CD4-positive, alpha-beta memory T cell (primary cell): Measurements from ENCODE around the gene PAK4. TPM values are rescaled to one million over a fixed set of nuclear protein-coding genes. Genes with fewer than 3 reads are reported as not detected.
A peak's percentile ranks its signal among the peaks of the same experiment; 100 is the strongest.
"Not testable (repeated sequence)": the region's sequence is repeated elsewhere in the genome, so short reads cannot be mapped to it uniquely, and the experiment has no call there.

Experiments
- CTCF ChIA-PET: fragments of 350-600 bp; sonication (Branson Sonifier 250); formaldehyde crosslinking; loops from one replicate; lab custom pipeline; 2021; ENCODE audit warnings: inconsistent platforms; ENCODE audit not compliant: partially characterized antibody; lab: Charles Lee
- POLR2A ChIA-PET: fragments of 350-600 bp; sonication (Branson Sonifier 250); formaldehyde crosslinking; loops from one replicate; lab custom pipeline; 2021; ENCODE audit not compliant: partially characterized antibody; lab: Charles Lee
- DNase-seq, 5 donors: peaks; one replicate each; pipeline versions ENCODE4 v3.0.0 to v3.0.0-alpha.2; 2020 to 2022; ENCODE audit warnings: mixed read lengths in 1 of 5
- H3K27ac ChIP-seq: one replicate; pipeline ENCODE4 v1.7.0; 2013; ENCODE audit warnings: low read depth, low read length
- H3K27me3 ChIP-seq: 2 replicates; pipeline ENCODE4 v1.7.0; 2013; ENCODE audit warnings: mild to moderate bottlenecking, low read length, moderate library complexity; ENCODE audit not compliant: insufficient read depth
- H3K36me3 ChIP-seq: 2 replicates; pipeline ENCODE4 v1.7.0; 2013; ENCODE audit warnings: mild to moderate bottlenecking, low read length, moderate library complexity; ENCODE audit not compliant: insufficient read depth
- H3K4me1 ChIP-seq: 2 replicates; pipeline ENCODE4 v1.7.0; 2013; ENCODE audit warnings: mild to moderate bottlenecking, low read length, moderate library complexity; ENCODE audit not compliant: insufficient read depth
- H3K4me3 ChIP-seq, 2 donors: one replicate each; pipeline ENCODE4 v1.7.0; 2013; ENCODE audit warnings: low read length in 2 of 2, mild to moderate bottlenecking in 1 of 2
- H3K9me3 ChIP-seq, 2 donors: one replicate each; pipeline ENCODE4 v1.7.0; 2013; ENCODE audit warnings: low read length in 2 of 2, control low read depth in 1 of 2; ENCODE audit not compliant: control insufficient read depth in 1 of 2
- H3K27ac Mint-ChIP-seq, 7 donors: one replicate each; pipeline ENCODE4 v1.8.0; 2020 to 2021; ENCODE audit warnings: mixed read lengths in 7 of 7, mild to moderate bottlenecking in 6 of 7, inconsistent platforms in 3 of 7, moderate library complexity in 3 of 7
- H3K27me3 Mint-ChIP-seq, 2 donors: one replicate each; pipeline ENCODE4 v1.8.0; 2020 to 2021; ENCODE audit warnings: mixed read lengths in 2 of 2
- H3K36me3 Mint-ChIP-seq, 2 donors: one replicate each; pipeline ENCODE4 v1.8.0; 2020 to 2021; ENCODE audit warnings: mixed read lengths in 2 of 2, inconsistent platforms in 1 of 2, mild to moderate bottlenecking in 1 of 2
- H3K4me1 Mint-ChIP-seq, 4 donors: one replicate each; pipeline ENCODE4 v1.8.0; 2020 to 2021; ENCODE audit warnings: mixed read lengths in 4 of 4, mild to moderate bottlenecking in 1 of 4
- H3K4me3 Mint-ChIP-seq, 8 donors: one replicate each; pipeline ENCODE4 v1.8.0; 2020 to 2021; ENCODE audit warnings: mixed read lengths in 8 of 8, mild to moderate bottlenecking in 7 of 8, moderate library complexity in 6 of 8, inconsistent platforms in 3 of 8
- H3K9me3 Mint-ChIP-seq, 8 donors: one replicate each; pipeline ENCODE4 v1.8.0; 2020 to 2021; ENCODE audit warnings: mixed read lengths in 8 of 8, mild to moderate bottlenecking in 5 of 8, inconsistent platforms in 3 of 8, moderate library complexity in 1 of 8
- intact Hi-C: fragments of 100-400 bp; cut with micrococcal nuclease; formaldehyde crosslinking; loops from one replicate; pipeline ENCODE4 v1.15.1; 2023
- polyA plus RNA-seq, 2 donors: library from polyadenylated mRNA; unstranded; fragments of 300-500 nt; fragmentation: Illumina TruSeq; gene quantifications; one replicate each; pipeline ENCODE4 v1.2.3, GENCODE V29; 2021
- total RNA-seq, 2 experiments: library from RNA; stranded (reverse); gene quantifications; one replicate each; pipeline ENCODE4 v1.2.3, GENCODE V29; 2021

Gene PAK4
- total and polyA plus RNA-seq, 4 experiments from 2014 or later: 1.3 to 15.7 (median 8.0) TPM

- H3K4me3 Mint-ChIP-seq, DNase-seq, H3K27ac ChIP-seq, H3K27ac Mint-ChIP-seq, H3K9me3 ChIP-seq, H3K36me3 Mint-ChIP-seq, intact Hi-C loops, CTCF ChIA-PET, H3K36me3 ChIP-seq, H3K4me1 Mint-ChIP-seq, H3K9me3 Mint-ChIP-seq, H3K27me3 ChIP-seq, H3K4me3 ChIP-seq, POLR2A ChIA-PET, H3K4me1 ChIP-seq: not testable (repeated sequence)
- peaks cover 18 to 27% of the 10 kb centered on the region in 2 donors for H3K27me3 Mint-ChIP-seq
Observed at GRCh38 chr19:39219108-39219507, 93.5 kb downstream of the PAK4 start.

- intact Hi-C loops: no loop called here
- DNase-seq: peak in 1 of 5 donors; percentile 19
- H3K4me3 Mint-ChIP-seq: no peak overlapping the region
- no peaks in the 10 kb centered on the region for H3K36me3 ChIP-seq
- no peaks in the 10 kb centered on the region for H3K9me3 ChIP-seq
- H3K27ac ChIP-seq: no peak overlapping the region
- H3K27ac Mint-ChIP-seq: no peak overlapping the region
- H3K4me1 ChIP-seq: no peaks in the 10 kb centered on the region
- H3K4me1 Mint-ChIP-seq: no peaks in the 10 kb centered on the region
- peaks cover 18 to 30% of the 10 kb centered on the region in 2 donors for H3K27me3 Mint-ChIP-seq
- H3K9me3 Mint-ChIP-seq: no peaks in the 10 kb centered on the region
- H3K4me3 ChIP-seq: no peak overlapping the region
- ChIA-PET CTCF (no interaction called here), POLR2A (no interaction called here)
- no peaks in the 10 kb centered on the region for H3K36me3 Mint-ChIP-seq
- no peaks in the 10 kb centered on the region for H3K27me3 ChIP-seq
Observed at GRCh38 chr19:39223703-39224279, 98.2 kb downstream of the PAK4 start.

- Mint-ChIP-seq H3K4me1 (no peaks in the 10 kb centered on the region), H3K4me3 (no peak overlapping the region), H3K9me3 (no peaks in the 10 kb centered on the region), H3K27ac (peak overlapping the region in 1 of 7 donors; percentile 30), H3K27me3 (peaks cover 16 to 26% of the 10 kb centered on the region in 2 donors), H3K36me3 (no peaks in the 10 kb centered on the region)
- ChIA-PET POLR2A (no interaction called here), CTCF (no interaction called here)
- no peak for DNase-seq
- Histone ChIP-seq H3K9me3 (no peaks in the 10 kb centered on the region), H3K27me3 (no peaks in the 10 kb centered on the region), H3K4me3 (no peak overlapping the region), H3K36me3 (no peaks in the 10 kb centered on the region), H3K4me1 (no peaks in the 10 kb centered on the region), H3K27ac (no peak overlapping the region)
- intact Hi-C loops: no loop called here
Observed at GRCh38 chr19:39224910-39225309, 99.3 kb downstream of the PAK4 start.

Other genes starting within 250 kb of the PAK4 start
- 10 to 100 TPM; 64.4 to 65.9 TPM for gene RINL, start 247.5 kb upstream of the PAK4 start, total RNA-seq
- gene RINL, start 247.5 kb upstream of the PAK4 start, polyA plus RNA-seq: 10 to 100 TPM; 20.9 to 53.3 TPM
- 10 to 100 TPM; 47.0 to 50.0 TPM for gene SIRT2, start 226.2 kb upstream of the PAK4 start, total RNA-seq
- 10 to 100 TPM; 39.0 to 51.7 TPM for gene SIRT2, start 226.2 kb upstream of the PAK4 start, polyA plus RNA-seq
- gene NFKBIB, start 225.8 kb upstream of the PAK4 start, total RNA-seq: 10 to 100 TPM; 23.9 to 26.0 TPM
- 10 to 100 TPM in 1 of 2 donors, 1 to 10 TPM in 1; 7.2 to 15.2 TPM for gene NFKBIB, start 225.8 kb upstream of the PAK4 start, polyA plus RNA-seq
- gene CCER2, start 213.6 kb upstream of the PAK4 start, total RNA-seq: under 1 TPM; 0.42 to 0.79 TPM
- gene CCER2, start 213.6 kb upstream of the PAK4 start, polyA plus RNA-seq: not detected
- 10 to 100 TPM; 17.0 to 20.2 TPM for gene SARS2, start 195.0 kb upstream of the PAK4 start, total RNA-seq
- 10 to 100 TPM in 1 of 2 donors, 1 to 10 TPM in 1; 9.6 to 14.0 TPM for gene SARS2, start 195.0 kb upstream of the PAK4 start, polyA plus RNA-seq
- 10 to 100 TPM; 25.2 to 26.9 TPM for gene MRPS12, start 194.8 kb upstream of the PAK4 start, total RNA-seq
- 100 to 1,000 TPM in 1 of 2 donors, 10 to 100 TPM in 1; 76.4 to 118 TPM for gene MRPS12, start 194.8 kb upstream of the PAK4 start, polyA plus RNA-seq
- gene FBXO17, start 150.0 kb upstream of the PAK4 start, total RNA-seq: not detected
- gene FBXO17, start 150.0 kb upstream of the PAK4 start, polyA plus RNA-seq: not detected
- under 1 TPM; 0.64 to 0.86 TPM for gene FBXO27, start 93.2 kb upstream of the PAK4 start, total RNA-seq
- gene FBXO27, start 93.2 kb upstream of the PAK4 start, polyA plus RNA-seq: 1 to 10 TPM in 1 of 2 donors, under 1 TPM in 1; 0.42 to 1.4 TPM
- under 1 TPM in 1 of 2 experiments, not detected in 1; 0.14 TPM for gene ACP7, start 41.4 kb upstream of the PAK4 start, total RNA-seq
- not detected for gene ACP7, start 41.4 kb upstream of the PAK4 start, polyA plus RNA-seq
- gene NCCRP1, start 71.2 kb downstream of the PAK4 start, total RNA-seq: not detected
- not detected for gene NCCRP1, start 71.2 kb downstream of the PAK4 start, polyA plus RNA-seq
- gene SYCN, start 78.5 kb downstream of the PAK4 start, total RNA-seq: not detected
- not detected for gene SYCN, start 78.5 kb downstream of the PAK4 start, polyA plus RNA-seq
- not detected for gene IFNL3, start 119.2 kb downstream of the PAK4 start, total RNA-seq
- gene IFNL3, start 119.2 kb downstream of the PAK4 start, polyA plus RNA-seq: not detected
- not detected for gene IFNL4, start 123.1 kb downstream of the PAK4 start, total RNA-seq
- not detected for gene IFNL4, start 123.1 kb downstream of the PAK4 start, polyA plus RNA-seq
- not detected for gene IFNL2, start 142.6 kb downstream of the PAK4 start, total RNA-seq
- not detected for gene IFNL2, start 142.6 kb downstream of the PAK4 start, polyA plus RNA-seq
- gene IFNL1, start 170.6 kb downstream of the PAK4 start, total RNA-seq: not detected
- gene IFNL1, start 170.6 kb downstream of the PAK4 start, polyA plus RNA-seq: 1 to 10 TPM in 1 of 2 donors, not detected in 1; 1.6 TPM
- gene LRFN1, start 195.1 kb downstream of the PAK4 start, total RNA-seq: 1 to 10 TPM; 8.4 to 8.5 TPM
- gene LRFN1, start 195.1 kb downstream of the PAK4 start, polyA plus RNA-seq: 1 to 10 TPM; 2.0 to 4.5 TPM
- gene GMFG, start 210.3 kb downstream of the PAK4 start, total RNA-seq: 100 to 1,000 TPM; 384 to 389 TPM
- gene GMFG, start 210.3 kb downstream of the PAK4 start, polyA plus RNA-seq: 1,000 to 10,000 TPM; 1,040 to 1,509 TPM
- gene SAMD4B, start 216.6 kb downstream of the PAK4 start, total RNA-seq: 10 to 100 TPM; 65.0 to 79.6 TPM
- gene SAMD4B, start 216.6 kb downstream of the PAK4 start, polyA plus RNA-seq: 10 to 100 TPM in 1 of 2 donors, 1 to 10 TPM in 1; 7.3 to 20.2 TPM